GM12891 (cell line): Measurements from ENCODE around the gene TRIM69.
"Not testable (repeated sequence)": the region's sequence is repeated elsewhere in the genome, so short reads cannot be mapped to it uniquely, and the experiment has no call there.

ENCODE experiments used
- POLR2A ChIP-seq: IDR thresholded peaks from 2 replicates; pipeline ENCODE4 v1.6.1; 2011; ENCODE audit warnings: low read depth, low read length, control low read depth
- POLR2AphosphoS5 ChIP-seq: IDR thresholded peaks from 2 replicates; pipeline ENCODE4 v1.6.1; 2011; ENCODE audit warnings: low read depth, low read length, control low read depth
- TAF1 ChIP-seq: IDR thresholded peaks from 2 replicates; pipeline ENCODE4 v1.6.1; 2011; ENCODE audit warnings: low read depth, low read length, control low read depth

DNA sequence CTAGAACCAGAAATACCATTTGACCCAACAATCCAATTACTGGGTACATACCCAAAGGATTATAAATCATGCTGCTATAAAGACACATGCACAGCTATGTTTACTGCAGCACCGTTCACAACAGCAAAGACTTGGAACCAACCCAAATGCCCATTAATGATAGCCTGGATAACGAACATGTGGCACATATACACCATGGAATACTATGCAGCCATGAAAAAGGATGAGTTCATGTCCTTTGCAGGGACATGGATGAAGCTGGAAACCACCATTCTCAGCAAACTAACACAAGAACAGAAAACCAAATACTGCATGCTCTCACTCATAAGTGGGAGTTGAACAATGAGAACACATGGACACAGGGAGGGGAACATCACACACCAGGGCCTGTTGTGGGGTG, 47.0 kb upstream of the TRIM69 start:
- not testable (repeated sequence) for TF ChIP-seq TAF1, POLR2AphosphoS5, POLR2A
